GM20431 (cell line): ENCODE measurements around the gene RNU1-3.
"Not testable (repeated sequence)": the region's sequence is repeated elsewhere in the genome, so short reads cannot be mapped to it uniquely, and the experiment has no call there.

Experiments
- in situ Hi-C: fragments of 300-500 bp; cut with MseI, MboI; formaldehyde crosslinking; loops from one replicate; pipeline ENCODE4 v1.15.0; 2020; ENCODE audit warnings: low sequenced_read_pairs; ENCODE audit not compliant: unreplicated experiment

The RNU1-3 gene

DNA sequence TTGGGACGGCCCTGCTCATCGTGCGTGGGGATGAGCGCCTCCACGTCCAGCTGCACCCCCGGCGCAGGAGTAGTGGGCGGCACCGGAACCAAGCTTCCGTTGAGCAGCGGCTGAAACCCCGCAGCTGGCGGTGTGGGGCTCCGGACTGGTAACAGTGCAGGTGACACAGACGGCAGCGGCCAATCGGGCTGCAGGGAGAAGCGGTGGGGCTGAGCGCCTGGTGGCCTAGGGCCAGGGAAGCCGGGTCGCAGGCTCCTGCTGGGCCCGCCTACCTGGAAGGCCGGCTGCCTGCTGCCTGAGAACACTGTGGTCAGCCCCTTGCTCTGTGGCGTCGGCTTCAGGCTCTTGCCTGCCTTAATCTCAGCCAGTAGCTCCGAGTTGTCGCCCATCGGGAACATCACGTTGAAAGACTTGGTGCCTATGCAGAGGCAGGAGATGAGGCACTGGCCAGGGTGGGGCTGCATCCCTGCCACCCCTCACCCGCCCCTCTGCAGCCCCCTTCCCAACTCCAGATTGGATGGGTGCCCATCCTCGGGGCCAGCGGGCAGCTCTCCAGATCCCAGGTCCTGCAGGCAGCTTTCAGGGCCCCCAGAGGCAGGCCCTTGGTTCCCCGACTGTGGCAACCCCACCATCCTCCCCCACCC, 29.9 kb upstream of the RNU1-3 start:
- in situ Hi-C loops: not testable (repeated sequence)

DNA sequence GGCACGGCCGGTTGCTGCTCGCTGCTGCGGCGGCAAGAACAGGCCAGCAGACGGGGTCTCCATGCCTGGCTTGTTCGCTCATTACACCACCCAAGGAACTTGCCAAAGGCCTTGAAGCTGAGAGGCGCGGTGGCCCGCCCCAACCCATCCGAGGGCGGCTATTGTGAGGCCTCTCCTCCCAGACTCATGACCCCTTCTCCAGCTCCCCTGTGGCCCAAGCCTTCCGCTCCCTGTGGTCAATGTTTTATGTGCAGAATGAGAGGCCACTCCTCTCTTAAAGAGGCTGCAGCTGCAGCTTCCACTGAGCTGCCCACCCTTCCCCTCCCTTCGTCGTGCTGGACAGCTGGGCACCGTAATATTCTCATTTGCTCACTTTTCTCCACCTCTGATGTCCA, 27.6 kb upstream of the RNU1-3 start:
- in situ Hi-C loops: not testable (repeated sequence)

DNA sequence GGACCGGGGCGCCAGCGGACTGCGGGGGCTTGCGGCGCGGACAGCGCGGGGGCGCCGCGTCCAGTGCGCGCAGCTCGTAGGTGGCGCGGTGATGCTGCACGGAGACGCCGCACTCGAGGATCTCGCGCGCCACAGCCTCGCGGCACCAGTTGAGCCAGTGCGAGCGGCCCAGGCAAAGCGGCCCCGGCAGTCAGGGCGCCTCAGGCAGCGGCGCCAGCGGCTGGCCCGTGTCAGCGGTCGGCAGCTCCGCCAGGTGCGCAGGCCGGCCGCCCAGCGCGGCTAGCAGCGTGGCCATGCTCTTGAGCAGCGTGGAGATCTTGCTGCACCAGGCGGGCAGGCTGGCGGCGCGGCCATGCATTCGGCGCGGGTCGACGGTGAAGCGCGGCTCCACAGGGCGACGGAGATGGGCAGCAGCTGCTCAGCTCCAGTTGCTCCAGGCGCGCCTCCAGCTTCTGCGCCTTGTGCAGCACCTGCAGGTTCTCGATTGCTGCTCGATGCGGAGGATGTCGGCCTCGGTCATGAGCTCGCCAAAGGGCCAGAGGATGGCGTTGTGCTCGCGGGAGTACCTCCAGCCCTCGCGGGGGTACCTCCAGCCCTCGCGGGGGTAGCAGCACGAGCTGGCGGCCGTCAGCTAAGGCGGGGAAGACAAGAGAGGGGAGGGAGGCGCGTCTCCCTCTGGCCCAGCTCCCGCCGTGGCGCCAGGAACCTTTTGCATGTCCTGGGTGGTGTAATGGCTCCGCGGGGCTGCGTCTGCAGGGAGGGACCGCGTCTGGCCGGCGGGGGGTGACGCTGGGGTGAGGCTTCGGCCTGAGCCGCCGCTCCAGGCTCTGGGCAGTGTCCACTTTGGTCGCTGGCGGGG, 26.9 kb upstream of the RNU1-3 start:
- in situ Hi-C loops: not testable (repeated sequence)

DNA sequence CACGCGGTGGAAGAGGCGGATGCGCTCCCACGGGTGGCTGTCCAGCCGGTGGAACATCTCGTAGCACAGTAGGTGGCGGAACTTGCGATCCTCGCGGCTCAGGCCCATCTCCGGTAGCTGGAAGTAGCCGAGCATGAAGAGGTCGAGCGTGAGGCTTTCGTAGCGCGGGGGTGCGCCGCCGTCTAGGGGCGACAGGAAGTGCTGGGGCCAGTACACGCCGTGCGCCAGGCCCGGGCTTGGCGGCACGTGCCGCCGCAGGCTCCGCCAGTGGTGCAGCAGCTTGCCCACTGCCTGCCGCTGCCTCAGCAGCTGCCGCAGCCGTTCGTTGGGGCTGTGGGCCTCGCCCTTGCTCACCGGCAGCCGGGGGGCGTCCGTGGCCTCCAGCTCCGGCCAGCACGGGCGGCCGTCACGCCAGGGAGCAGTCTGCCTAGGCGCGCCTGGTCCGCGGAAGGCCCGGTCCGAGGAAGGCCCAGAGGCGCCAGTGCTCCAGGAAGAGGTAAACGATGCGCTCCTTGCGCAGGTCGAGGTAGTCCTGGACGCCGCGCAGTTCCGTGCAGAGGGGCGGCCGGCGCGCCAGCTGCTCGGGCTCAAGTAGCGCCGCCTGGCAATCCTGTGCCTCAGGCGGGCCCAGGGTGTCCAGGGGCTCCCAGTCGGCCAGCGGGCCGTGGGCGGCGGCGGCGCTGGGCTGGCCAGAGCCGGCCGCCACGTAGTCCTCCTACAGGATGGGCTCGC, 26.1 kb upstream of the RNU1-3 start:
- in situ Hi-C loops: not testable (repeated sequence)

DNA sequence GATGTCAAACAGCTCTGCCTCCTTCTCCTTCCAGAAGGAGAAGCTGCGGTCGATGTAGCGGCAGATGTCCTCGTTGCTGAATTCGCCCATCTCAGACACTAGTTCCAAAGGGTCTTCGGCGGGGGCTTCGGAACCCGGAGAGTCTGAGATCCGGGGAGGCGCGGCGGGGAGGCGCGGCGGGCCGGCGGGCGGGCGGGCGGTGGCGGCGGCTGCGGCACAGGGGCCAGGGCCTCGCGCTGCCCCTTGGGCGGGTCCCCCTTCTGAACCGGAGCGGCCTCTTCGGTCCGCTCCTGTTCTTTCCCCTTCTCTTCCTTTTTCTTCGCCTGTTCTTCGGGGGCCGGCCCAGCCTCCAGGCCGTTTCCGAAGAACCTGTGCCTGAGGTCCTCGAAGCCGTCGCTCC, 25.5 kb upstream of the RNU1-3 start:
- in situ Hi-C loops: not testable (repeated sequence)

DNA sequence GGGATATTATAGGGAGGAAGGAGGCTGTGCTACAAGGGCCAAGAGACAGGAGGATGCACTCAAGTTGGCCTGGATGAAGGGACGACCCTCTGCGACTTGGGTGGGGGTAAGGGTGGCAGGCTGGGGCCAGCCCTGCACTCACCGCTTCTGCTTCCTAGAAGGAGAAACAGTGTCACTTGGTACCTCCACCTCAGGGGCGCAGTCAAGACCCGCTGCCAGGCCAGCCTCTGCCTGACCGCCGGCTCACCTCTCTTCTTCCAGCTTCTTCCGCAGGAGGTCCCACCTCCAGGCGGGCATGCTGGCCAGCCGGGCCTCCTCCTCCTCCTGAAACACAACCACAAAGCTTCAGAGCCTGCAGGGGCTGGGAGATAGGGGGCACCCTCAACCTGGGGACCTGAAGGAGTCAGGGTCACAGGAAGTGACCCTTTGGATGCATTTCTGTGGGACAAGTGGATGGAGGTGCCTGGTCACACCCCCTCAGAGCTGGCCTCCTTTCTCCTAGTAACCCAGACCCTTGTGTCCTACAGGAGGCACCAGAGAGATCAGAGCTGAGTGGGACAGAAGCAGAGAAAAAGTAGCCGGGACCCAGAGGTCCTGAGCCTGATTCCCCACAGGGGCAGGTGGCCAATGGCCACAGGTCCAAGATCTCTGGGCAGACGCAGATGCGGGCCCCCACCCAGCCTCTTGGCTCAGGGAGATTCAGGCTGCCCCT, 24.4 kb upstream of the RNU1-3 start:
- in situ Hi-C loops: not testable (repeated sequence)

DNA sequence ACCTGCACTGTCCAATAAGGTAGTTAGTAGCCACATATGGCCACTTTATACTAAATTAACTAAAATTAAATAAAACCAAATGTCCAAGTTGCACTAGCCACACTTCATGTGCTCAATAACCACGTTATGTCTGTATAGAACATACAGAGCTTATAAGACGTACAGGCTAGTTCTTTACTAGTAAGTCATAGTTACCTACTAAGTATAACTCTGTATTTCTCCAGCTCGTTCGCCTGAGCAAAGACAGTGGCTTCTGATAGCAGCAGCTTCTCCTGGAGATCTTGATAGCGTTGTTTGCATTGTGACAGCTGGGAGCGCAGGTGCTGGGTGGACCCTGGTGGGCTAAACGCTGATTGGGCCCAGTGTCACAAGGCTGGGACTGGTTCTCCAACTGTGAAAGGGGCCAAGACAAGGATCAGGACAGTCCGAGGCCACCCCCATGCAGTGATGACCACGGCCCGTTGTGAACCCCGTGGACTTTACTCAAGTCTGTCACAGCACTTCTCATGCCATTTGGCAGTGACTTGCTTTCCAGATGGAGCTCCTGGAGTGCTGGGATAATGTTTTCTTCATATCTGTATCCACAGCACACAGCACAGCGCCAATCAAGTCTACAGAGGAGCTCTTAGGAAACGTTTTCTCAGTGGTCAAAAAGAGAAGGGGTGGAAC, 20.5 kb upstream of the RNU1-3 start:
- in situ Hi-C loops: not testable (repeated sequence)

DNA sequence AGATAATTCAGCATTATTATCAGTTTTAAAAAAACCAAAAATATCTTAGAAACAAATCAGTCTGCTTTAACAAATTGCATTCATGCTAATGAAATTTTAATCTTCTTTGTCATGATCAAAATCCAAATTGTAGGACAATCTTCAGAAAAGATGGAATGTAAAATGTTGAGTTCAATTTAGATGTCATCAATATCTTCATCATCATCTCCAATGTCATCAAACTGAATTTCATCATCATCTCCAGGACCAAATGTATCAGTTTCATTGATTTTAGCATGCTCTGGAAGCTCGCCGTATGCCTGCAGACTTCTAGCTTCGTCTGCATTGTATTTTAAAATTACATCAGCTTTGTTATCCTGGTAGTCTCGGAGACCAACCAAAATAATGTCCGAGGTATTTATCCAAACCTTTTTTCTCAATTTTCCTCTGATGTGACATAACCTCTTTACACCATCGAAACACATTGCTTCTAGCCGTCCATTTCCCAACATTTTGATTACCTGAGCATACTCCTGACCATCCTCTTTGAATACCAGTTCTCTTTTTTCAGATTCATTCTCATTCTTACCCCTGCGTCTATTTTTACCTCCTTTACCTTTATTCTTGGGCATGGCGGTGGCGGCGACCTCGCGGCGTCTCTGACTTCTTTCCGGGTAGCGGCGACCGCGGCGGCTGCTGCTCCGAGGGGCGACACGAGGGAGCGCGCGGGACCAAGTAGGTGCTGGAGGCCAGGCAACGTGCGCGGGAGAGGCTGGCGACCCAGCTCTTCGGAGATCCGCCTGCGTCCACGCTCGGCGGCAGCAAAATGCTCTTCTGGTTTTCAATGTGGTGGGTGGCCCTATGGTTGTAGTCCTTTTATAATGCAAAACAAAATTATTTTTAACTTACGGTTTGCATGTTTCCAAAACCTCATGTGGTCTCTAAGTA, 19.0 kb upstream of the RNU1-3 start:
- in situ Hi-C loops: not testable (repeated sequence)

DNA sequence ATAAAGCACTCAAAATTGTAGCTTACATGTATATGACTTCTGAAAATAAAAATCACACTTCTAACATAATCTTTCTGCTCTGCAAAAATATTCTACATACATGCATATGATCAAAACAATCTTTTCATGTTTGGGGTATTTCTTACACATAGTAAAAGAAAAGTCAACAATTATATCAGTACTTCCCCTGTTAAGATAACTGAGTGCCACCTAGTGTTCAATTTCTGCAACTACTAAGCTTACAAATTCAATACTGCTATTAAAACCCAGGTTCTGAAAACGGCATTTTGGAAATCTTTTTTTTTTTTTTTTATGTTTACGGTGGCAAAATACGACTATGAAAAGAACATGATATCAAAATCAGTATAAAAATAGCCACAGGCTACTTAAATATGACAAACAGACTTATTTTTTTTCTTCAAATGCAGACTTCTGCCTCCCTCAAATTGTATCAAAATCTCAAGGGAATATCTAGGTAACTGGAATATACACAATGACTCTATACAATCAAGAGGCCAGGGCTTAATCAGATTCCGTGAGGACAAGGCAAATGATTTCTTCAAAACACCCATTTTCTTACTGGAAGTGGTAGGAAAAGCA, 18.1 kb upstream of the RNU1-3 start:
- in situ Hi-C loops: not testable (repeated sequence)

DNA sequence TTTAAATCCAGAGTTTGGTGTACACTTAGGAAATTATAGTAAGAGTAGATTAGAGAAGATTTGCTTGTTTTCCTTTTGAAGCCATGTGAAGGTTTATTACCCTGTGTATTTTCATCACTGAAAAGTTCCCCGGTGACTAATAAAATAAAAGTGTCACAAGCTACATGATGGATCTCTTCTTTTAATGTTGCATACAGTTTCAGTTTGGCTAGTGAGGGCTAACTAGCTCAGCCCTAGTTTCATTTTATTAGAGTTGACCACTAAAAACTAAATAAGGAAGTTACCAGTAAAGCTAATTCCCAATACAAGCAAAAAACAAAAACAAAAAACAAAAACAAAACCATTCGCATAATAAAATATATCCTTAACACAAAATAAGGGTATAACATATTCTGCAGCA, 17.4 kb upstream of the RNU1-3 start:
- in situ Hi-C loops: not testable (repeated sequence)

DNA sequence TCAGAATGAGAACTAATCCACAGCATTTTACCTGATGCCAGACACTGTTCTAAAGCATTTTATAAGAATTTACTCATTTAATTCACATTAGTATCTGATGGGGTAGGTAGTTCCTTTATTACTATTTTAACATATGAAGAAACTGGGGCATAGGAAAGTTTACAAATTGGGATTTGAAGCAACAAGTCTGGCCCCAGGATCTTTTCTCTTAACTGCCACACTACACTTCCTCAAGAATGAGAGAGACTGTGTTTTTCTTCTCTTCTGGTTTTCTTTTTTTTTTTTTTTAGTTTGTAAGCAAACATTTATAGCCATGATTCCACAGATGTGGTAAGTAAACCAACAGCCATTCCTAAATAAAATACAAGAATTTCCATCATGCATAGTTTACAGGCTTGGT, 16.1 kb upstream of the RNU1-3 start:
- in situ Hi-C loops: not testable (repeated sequence)

DNA sequence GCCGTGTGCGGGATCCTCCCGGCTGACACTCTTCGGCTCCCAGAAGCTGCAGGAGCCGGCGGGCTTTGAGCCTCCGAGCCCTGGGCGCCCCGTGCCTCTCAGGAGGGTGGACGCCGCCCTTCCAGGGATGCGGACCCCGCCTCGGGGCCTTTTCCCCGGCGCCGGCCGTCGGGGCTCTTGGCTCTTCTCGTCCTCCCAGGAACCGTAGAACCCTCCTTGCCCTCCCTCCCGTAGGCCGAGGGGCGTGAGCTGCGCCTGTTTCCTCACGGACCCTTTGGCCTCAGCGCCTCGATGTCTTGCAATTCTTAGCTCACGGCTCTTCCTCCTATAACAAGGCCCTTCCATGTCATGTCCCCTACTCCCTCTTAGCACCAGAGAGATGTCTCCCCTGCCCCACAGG, 13.6 kb upstream of the RNU1-3 start:
- in situ Hi-C loops: not testable (repeated sequence)

DNA sequence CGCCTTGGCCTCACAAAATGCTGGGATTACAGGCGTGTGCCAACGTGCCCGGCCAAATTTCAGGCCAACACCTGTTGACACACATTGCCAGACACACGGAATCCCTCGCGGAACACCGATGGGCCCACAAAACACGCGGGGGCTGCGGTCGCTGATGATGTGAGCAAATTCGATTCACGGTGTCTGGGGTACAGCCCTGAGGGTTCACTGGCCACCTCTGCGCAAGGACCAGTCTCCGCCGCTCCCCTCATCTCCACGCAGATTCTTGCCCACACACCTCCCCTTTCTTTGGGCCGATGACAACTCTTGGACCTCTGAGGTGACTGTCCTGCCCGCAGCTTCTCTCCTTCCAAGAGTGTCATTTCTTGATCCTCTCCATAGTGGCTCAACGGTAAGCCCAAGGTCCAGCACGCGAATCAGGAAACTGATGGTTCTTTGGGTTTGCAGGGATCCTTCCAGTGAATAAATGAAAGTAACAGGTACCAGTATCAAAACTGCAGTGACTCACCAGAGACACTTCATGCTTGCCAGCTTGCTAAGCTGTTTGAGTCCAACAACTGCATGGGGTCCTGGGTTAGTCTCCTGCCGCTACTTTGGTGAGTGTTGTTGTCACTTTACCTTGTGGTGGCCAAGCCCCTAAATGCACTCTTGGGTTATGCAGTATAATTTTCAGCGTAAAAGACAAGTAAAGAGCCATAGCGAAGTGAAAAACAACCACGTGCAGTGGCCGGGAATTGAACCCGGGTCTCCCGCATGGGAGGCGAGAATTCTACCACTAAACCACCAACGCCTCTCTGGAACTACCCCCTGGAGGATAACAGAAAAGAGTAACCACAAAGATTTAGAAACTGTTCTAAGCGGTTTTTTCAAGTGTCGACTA, 11.0 kb upstream of the RNU1-3 start:
- in situ Hi-C loops: no loop called here

DNA sequence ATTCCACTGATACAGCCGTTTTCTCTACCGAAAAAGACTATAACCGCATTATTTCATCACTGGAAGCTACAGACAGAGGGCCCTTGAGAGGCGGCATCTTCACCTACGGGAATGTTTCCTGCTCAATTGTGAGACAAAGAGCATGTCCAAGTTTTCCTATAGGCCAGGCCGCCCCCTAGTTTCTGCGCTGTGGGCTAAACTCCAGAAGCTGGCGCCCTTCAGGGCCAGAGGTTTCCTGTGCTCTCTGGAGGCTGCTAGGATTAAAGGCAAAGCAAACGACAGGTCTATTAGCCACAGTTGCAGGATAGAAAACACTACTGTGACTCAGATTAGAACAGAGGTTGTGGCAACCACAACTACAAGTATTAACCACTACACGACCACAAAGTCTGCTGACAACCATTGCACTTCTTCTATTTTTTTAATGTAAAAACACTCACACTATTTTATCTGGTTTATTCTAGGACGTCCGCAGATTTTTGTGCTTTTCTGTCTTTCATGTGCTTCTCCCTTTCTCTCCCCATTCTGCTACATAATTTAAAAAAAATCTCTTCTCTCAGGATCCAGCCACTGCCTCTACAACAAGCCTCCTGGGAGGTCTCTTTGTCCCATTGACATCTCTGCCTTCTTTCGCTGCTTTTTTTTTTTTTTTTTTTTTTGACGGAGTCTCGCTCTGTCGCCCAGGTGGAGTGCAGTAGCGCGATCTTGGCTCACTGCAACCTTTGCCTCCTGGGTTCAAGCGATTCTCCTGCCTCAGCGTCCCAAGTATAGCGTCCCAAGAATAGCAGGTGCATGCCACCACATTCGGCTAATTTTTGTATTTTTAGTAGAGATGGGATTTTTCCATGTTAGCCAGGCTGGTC, 10.1 kb upstream of the RNU1-3 start:
- in situ Hi-C loops: not testable (repeated sequence)

DNA sequence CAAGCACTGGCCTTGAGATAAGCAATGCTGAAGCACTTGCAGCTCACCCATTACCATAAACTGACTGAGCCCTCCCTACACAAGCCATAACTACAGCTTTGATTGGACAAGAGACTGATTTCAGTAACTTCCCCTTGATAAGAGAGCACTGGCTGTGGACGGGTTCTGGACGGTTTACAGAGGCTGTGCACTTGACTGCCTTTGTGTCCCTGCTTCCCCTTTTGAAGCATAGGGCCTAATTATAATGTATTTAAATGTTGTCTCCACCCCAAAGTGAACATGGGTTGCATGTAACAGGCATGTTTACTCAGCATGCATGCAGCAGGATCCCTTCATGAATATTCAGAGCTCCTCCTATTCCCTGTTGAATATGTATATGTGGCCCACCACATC, 8.4 kb upstream of the RNU1-3 start:
- in situ Hi-C loops: not testable (repeated sequence)

DNA sequence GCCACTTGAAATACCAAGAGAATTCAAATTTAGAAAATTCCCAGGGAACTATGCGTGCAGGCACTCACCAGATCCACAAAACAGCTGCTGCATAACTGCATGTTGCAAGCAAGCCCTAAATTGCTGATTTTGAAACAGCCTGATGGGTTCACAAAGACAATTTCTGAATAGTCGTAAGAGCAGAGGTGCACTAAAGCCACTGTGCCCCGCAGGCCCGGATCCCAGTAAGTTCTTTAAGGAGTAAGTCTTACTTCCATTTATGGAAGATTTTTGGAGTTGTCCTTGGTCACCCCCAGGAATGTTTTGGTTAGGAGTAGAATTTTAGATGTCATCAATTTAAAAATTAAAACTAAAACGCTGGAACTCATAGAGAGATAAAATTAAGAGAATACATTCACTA, 7.2 kb upstream of the RNU1-3 start:
- in situ Hi-C loops: not testable (repeated sequence)

DNA sequence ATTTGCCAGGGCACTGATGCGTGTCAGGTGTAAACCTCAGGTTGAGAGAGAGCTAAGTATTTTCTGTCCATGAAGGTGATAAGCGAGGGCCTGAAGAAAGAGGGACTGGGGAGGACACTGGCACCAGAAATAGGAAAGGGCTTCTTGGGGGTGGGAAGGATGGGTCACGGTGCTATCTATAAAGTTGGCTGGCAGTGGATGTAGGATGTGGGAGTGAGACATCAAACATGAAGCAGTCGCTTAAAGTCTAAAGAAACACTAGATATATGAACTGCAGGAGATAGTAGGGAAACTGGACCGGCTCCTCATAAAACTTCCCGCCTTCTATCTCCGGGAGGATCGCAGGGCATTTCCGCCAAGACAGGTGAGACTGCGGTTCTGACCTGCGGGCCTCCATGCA, 912 bp downstream of the RNU1-3 start:
- in situ Hi-C loops: not testable (repeated sequence)
